GM12872 (cell line): Measurements from ENCODE around the gene TGM6.

Experiments
- TF ChIP-seq, protein P1 (sequence below): IDR thresholded peaks from 3 replicates; pipeline ENCODE4 v1.5.1; 2011; ENCODE audit warnings: low read depth, mild to moderate bottlenecking, low read length, moderate library complexity; ENCODE audit not compliant: insufficient read depth

Gene TGM6

DNA sequence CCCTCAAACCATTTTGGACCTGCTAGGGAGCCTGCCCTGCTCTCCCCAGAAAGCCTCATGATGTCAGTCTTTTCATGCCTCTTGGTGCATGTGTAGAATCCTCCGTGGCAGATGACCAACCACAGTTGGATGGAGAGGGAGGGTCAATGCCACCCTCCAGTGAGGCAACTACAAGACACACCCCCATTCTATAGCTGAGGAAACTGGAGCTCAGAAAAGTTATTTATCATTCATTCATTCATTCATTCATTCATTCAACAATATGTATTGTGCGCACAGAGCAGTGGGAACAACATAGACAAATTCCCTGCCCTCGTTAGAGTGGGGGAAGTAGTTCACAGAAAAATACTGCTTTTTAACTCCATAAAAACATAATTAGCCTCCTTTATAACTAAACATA, 73.1 kb downstream of the TGM6 start:
- TF ChIP-seq, protein P1, sequence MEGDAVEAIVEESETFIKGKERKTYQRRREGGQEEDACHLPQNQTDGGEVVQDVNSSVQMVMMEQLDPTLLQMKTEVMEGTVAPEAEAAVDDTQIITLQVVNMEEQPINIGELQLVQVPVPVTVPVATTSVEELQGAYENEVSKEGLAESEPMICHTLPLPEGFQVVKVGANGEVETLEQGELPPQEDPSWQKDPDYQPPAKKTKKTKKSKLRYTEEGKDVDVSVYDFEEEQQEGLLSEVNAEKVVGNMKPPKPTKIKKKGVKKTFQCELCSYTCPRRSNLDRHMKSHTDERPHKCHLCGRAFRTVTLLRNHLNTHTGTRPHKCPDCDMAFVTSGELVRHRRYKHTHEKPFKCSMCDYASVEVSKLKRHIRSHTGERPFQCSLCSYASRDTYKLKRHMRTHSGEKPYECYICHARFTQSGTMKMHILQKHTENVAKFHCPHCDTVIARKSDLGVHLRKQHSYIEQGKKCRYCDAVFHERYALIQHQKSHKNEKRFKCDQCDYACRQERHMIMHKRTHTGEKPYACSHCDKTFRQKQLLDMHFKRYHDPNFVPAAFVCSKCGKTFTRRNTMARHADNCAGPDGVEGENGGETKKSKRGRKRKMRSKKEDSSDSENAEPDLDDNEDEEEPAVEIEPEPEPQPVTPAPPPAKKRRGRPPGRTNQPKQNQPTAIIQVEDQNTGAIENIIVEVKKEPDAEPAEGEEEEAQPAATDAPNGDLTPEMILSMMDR, result no peak

DNA sequence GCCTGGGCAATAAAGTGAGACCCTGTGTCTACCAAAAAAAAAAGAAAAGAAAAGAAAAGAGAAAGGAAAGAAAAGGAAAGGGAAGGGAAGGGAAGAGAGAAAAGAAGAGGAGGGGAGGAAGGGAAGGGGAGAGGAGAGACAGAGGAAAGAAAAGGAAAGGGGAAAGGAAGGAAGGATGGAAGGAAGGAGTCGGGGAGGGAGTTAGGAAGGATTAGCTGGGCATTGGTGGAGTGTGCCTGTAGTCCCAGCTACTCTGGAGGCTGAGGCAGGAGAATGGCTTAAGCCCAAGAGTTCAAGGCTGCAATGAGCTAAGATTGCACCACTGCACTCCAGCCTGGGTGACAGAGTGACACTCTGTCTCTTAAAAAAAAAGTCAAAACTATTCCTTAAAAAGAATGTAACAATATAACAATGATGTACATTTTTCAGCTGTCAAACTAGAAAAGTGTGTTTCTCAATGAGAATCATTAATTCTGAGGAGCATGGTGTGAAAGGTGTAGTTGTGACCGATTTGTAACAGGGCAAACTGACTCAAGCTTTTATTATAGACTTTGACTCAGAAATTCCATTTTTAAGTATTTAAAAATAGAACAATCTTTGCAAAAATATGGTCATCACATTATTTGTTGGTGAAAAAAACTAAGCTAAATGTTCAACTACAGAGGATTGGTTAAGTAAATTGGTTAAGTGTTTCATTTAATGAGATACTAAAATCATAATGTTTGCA, 75.2 kb downstream of the TGM6 start:
- TF ChIP-seq, protein P1, result no peak

DNA sequence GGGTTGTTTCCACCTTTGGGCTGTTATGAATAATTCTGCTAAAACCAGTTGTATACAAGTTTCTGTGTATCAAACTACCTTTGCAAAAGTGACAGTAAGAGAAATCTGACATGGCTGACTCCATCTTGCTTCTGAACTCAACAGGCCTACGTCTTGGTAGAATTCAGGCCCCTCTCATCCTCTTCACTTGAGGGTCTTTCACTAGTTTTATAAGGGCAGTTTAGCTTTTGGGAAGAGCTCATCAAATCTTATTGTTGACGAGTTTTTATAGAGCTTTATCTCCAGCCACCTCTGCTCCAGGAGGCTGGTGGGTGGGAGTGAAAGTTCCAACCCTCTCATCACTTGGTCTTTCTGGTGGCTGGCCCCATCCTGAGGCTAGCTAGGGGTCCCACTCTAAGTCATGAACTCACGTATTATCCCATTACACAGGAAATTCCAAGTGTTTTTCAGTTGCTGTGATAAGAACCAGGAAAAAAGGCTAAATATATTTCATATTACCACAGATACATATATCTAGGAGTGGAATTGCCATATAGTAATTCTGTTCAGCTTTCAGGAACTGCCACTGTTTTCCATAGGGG, 78.3 kb downstream of the TGM6 start:
- TF ChIP-seq, protein P1, result no peak

GRCh38 chr20:2459981-2460751, 79.5 kb downstream of the TGM6 start:
- TF ChIP-seq, protein P1, result no peak

- TF ChIP-seq, protein P1, result no peak
Observed at GRCh38 chr20:2460752-2461424, 80.2 kb downstream of the TGM6 start.

- TF ChIP-seq, protein P1, result no peak
Observed at GRCh38 chr20:2462484-2462883, 81.8 kb downstream of the TGM6 start.
